NB4 (cell line): Measurements from ENCODE around the gene HECW1.

Source experiments
- CTCF ChIP-seq: IDR thresholded peaks from one replicate; pipeline ENCODE4 v1.5.1; 2012; ENCODE audit warnings: low read depth, low read length
- POLR2A ChIP-seq: IDR thresholded peaks from 2 replicates; pipeline ENCODE4 v1.6.1; 2011; ENCODE audit warnings: mild to moderate bottlenecking; ENCODE audit not compliant: insufficient read length; ENCODE audit errors: extremely low read depth

- TF ChIP-seq CTCF (no peak), POLR2A (no peak)
These were observed 168.8 kb downstream of the HECW1 start for GRCh38 chr7:43281268-43281667.
